NCI-H510A (cell line): ENCODE results near the gene MYADM.
"Not testable (repeated sequence)": the region's sequence is repeated elsewhere in the genome, so short reads cannot be mapped to it uniquely, and the experiment has no call there.

Source experiments
- DNase-seq: peaks from one replicate; lab custom pipeline; 2025; lab: John Stamatoyannopoulos, UW

MYADM gene

DNA sequence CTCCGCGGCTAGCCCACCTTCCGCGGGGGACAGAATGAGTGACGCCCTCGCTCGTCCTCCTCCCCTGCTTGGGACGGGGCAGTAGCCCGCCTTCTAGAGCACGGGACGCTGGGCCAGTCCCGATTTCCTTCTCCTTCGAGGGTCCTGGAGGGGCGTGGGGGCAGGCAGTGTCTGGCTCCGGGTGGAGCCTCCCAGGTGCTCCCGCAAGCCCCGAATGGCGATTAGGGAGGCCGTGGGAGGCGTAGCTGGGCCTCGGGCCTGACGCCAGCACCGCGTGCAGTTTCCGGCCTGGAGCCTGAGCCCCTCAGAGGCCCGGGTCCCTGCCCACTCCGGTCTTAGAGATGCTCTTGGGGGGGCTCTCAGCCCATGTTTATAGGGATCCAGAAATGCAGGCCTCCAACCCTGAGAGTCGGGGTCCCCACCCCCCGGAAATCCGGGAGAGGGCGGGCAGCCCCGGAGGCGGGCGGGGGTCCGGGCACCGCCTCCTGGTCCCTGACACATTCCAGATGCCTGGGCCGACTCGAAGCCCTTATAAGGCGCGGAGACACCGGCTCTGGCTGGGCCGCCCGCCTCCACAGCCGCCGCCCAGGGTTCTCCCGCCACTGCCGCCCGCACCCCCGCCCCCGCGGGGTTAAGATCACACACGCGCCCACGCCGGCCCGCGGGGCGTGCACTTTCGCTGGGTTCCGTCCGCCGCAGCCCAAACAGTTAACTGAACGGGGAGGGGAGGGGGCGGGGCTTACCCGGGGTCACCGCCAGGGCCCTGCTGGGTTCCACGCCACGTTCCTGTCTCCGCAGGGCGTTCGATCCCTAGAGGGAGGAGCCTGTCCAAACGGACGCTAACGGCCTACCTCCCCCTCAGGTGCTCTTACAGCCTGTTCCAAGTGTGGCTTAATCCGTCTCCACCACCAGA lies 1.5 kb downstream of the MYADM start:
- DNase-seq = no peak

DNA sequence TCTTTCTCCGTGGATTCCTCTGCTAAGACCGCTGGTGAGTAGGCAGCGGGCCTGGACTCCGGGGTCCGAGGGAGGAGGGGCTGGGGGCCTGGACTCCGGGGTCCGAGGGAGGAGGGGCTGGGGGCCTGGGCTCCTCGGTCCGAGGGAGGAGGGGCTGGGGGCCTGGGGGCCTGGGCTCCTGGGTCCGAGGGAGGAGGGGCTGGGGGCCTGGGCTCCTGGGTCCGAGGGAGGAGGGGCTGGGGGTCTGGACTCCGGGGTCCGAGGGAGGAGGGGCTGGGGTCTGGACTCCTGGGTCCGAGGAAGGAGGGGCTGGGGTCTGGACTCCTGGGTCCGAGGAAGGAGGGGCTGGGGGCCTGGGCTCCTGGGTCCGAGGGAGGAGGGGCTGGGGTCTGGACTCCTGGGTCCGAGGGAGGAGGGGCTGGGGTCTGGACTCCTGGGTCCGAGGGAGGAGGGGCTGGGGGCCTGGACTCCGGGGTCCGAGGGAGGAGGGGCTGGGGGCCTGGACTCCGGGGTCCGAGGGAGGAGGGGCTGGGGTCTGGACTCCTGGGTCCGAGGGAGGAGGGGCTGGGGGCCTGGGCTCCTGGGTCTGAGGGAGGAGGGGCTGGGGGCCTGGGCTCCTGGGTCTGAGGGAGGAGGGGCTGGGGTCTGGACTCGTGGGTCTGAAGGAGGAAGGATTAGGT lies 2.3 kb downstream of the MYADM start:
- not testable (repeated sequence) for DNase-seq

DNA sequence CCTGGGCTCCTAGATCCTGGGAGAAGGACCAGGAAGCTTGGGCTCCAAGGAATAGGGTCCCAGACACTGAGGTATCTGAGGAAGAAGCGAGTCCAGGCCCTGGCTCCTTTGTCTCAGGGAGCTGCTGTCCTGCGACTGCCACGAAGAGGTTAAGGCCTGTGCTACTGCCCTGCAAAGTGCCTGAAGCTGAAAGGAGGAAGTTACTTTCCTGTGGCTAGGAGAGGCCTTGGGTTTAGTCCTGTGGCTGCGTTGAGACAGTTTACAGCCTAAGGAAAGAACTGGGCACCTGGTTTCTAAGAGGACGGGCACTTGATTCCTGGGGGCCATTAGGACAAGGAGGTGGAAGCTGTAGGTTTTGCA lies 2.8 kb downstream of the MYADM start:
- no peak for DNase-seq

DNA sequence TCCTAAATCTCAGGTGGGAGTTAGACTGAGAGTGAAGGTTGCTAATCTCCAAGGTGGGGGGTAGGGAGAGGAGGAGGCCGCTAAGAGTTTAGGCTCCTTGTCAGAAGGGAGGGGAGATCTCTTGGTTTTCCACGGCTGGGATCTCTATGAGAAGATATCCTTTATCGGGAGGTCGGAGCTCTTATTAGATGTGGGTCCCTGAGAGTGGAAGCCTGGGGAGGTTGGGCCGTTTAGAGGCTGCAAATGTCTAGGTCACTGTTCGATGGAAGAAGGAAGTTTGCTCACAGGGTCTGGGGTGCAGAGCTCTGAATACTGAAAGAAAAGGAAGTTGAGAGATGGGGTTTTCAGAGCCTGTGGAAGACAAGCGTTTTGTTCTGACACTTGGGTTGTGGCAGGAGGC lies 3.8 kb downstream of the MYADM start:
- no peak for DNase-seq

DNA sequence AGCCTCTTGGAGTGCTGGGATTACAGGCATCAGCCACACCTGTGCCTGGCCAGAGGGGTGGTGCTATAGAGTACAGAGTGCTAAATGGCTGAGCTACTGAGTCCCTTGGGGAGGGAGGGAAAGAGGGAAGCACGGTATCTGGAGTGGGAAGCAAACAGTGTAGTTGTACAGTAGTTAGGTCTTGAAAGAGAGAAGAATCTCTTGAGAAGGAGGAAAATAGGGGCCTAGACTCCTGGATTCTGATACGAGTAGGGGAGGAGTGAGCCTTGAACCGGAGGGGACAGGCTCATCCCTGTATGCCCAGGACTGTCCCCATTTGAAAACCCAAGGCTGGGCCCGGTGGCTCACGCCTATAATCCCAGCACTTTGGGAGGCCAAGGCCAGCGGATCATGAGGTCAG lies 5.1 kb downstream of the MYADM start:
- no peak for DNase-seq

DNA sequence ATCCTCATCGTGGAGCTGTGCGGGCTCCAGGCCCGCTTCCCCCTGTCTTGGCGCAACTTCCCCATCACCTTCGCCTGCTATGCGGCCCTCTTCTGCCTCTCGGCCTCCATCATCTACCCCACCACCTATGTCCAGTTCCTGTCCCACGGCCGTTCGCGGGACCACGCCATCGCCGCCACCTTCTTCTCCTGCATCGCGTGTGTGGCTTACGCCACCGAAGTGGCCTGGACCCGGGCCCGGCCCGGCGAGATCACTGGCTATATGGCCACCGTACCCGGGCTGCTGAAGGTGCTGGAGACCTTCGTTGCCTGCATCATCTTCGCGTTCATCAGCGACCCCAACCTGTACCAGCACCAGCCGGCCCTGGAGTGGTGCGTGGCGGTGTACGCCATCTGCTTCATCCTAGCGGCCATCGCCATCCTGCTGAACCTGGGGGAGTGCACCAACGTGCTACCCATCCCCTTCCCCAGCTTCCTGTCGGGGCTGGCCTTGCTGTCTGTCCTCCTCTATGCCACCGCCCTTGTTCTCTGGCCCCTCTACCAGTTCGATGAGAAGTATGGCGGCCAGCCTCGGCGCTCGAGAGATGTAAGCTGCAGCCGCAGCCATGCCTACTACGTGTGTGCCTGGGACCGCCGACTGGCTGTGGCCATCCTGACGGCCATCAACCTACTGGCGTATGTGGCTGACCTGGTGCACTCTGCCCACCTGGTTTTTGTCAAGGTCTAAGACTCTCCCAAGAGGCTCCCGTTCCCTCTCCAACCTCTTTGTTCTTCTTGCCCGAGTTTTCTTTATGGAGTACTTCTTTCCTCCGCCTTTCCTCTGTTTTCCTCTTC lies 6.3 kb downstream of the MYADM start:
- no peak for DNase-seq

DNA sequence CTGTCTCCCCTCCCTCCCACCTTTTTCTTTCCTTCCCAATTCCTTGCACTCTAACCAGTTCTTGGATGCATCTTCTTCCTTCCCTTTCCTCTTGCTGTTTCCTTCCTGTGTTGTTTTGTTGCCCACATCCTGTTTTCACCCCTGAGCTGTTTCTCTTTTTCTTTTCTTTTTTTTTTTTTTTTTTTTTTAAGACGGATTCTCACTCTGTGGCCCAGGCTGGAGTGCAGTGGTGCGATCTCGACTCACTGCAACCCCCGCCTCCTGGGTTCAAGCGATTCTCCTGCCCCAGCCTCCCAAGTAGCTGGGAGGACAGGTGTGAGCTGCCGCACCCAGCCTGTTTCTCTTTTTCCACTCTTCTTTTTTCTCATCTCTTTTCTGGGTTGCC lies 6.9 kb downstream of the MYADM start:
- DNase-seq = no peak

DNA sequence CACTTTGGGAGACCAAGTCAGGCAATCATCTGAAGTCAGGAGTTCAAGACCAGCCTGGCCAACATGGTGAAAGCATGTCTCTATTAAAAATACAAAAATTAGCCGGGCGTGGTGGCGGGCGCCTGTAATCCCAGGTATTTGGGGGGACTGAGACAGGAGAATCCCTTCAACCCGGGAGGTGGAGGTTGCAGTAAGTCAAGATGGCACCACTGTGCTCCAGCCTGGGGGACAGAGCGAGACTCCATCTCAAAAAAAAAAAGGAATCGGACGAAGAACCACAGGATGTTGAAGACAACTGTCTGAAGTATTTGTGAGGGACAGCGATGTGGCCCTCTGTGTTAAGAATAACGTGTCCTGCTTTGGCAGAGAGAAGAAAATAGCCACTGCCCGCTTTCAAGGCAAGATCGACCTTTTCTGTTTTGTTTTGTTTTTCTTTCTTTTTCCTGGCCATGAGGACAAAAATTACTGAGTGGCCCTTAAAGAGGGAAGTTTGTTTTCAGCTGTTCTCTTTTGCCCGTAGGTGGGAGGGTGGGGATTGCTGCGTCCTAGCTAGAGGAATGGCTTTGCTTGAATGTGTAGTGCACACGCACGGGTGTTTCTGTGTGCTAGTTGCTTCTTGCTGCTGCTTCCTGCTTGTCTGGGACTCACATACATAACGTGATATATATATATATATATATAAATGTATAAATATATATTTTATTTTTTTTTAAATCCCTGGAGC lies 8.1 kb downstream of the MYADM start:
- DNase-seq = no peak

DNA sequence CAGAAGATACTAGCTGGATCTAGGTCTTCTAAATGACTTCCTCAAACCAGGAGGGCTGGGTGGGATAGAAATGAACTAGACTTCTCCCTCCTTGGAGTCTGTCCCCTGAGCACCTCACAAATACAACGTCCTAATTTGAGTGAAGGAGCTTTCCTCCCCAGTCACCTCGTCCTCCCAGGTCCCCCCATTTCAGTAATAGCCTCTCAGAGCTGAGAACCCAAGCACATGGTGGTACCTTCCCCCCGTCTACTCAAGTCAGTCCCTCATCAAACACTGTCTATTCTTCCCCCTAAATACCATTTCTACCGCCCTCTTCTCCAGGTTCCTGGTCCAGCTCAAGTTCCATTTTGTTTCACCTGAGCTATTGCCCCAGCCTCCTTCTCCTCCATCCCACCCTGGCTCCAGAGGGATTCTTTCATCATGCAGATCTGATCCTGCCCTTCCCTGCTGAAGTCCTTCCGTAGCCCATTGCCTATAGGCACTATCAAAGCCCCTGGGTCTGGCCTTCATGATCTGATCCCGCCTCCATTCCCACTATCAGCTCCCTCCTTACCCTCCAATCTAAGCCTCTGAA lies 9.1 kb downstream of the MYADM start:
- no peak for DNase-seq

DNA sequence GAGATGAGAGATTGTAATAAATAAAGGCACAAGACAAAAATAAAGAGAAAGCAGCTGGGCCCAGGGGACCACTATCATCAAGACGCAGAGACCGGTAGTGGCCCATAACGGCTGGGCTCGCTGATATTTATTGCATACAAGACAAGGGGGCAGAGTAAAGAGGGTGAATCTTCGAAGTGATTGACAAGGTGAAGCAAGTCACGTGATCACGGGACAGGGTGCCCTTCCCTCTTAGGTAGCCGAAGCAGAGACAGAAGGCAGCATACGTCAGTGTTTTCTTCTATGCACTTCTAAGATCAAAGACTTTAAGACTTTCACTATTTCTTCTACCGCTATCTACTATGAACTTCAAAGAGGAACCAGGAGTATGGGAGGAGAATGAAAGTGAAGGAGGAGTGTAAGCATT lies 9.7 kb downstream of the MYADM start:
- no peak for DNase-seq

DNA sequence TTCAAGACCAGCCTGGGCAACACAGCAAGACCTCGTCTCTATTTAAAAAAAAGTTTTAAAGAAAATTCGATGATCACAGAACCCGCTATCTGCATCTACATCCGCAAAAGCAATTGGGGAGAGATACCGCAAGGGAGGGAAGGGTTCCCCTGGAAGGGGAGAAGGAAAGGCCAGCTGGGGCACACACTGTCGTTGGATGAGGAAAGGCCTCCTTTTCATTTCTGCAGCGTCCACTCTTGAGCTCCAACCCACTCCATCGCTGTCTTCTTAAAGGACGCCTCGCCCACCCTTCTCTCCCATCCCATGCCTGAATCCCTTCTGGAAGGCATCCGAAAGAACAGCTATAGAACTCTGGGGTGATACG lies 11.1 kb downstream of the MYADM start:
- DNase-seq = no peak

DNA sequence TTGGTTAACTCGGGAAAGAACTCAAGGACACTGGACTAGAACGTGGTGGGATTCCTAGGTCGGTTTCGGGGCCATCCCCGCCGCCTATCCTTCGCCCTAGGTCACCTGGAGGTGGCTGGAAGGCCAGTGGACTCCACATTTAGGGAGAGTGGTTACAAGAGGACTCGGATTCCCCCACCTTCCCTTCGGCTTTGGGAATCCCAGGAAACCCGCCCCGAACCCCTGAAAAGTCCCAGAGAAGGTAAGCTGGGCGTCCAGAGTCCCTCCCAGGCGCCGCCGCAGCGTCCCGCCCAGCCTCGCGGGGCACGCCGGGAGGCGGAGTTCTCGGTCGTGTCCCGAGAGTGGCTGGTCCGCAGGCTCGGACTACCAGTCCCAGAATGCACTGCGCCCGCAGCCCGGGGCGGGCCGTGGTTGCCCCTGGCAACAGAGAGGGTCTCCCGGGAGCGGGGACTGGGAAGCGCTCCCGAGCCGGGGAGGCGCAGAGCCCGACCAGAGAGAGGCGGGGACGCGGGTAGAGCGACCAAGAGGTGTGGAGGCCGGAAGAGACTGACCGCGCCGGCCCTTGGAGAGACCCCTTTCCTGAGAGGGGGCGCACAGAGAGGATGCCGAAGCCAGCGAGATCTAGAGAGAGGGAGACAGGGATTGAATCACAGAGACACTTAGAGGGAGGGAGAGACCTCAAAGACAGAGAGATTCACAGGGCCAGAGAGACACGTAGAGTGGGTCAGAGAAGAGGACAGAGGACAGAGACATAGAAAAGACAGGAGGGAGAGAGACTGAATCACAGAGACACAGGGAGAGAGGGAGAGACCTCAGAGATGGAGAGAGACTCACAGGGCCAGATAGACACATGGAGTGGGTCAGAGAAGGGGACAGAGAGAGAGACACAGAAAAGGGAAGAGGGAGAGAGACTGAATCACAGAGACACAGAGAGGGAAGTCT lies 11.7 kb downstream of the MYADM start:
- DNase-seq = no peak

DNA sequence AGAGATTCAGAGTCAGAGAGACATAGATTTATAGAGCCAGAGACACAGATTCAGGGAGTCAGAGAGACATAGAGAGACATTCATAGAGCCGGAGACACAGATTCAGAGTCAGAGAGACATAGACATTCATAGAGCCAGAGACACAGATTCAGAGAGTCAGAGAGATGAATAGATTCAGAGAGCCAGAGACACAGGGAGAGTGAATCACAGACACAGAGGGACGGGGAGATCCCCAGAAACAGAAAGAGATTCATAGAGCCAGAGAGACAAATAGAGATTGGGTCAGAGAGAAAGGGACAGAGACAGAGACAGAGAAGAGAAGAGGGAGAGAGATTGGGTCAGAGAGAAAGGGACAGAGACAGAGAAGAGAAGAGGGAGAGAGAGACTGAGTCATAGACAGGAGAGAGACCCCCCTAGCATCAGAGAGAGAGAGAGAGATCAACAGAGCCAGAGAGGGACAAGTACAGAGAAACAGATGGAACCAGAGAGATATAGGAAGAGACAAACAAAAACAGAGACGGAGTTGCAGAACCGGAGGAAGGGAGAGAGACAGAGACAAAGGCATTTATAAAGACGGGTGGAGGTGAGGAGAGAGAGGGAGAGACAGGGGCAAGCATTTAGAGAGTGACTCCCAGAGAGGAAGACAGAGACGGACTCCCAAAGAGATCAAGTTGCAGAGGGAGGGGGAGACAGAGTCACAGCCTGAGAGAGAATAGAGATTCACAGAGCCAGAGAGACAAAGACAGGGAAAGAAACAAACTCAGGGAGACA lies 13.2 kb downstream of the MYADM start:
- DNase-seq = no peak

DNA sequence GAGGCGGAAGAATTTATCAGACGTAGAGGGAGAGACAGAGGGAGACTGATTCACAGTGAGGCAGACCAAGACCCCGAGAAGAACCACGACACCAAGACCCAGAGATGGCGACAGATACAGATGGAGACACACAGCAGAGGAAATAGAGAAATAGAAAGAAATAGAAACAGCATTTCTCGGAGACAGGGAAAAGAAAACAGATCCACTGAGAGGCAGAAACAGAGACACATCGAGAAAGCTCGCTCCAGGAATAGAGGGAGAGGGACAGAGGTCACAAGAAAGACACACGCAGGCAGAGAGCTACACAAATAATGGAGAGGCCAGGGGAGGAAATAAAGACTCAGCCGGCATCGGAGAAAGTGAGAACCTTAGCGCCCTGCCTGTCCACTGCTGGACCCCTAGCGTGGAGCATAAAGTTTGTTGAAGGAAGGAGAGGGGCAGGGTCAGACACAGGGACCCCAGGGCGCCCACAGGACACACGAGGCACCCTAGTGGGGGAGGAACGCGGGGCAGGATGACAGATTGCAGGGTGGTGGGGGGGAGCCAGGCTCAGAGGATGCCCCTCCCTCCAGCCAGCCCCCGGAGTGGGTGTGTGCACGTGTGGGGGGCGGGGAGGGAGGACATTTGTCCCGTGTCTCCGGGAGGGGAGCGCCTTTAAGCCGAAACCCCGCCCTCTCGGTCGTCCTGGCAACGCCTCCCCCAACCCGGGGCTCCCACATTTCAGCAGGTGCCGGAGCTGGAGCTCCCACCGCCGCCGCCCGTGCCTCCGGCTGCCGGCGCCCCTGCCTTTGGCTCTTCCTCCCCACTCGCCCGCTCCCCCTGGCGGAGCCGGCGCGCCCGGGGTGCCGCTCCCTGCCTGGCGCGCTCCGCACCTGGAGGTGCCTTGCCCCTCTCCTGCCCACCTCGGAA lies 14.1 kb downstream of the MYADM start, which contains the start of gene PRKCG:
PRKCG (plus strand) TSS at position 716 of the 909 bp plus-strand sequence. CDS start 298 bp downstream, outside the sequence.
- no peak for DNase-seq

DNA sequence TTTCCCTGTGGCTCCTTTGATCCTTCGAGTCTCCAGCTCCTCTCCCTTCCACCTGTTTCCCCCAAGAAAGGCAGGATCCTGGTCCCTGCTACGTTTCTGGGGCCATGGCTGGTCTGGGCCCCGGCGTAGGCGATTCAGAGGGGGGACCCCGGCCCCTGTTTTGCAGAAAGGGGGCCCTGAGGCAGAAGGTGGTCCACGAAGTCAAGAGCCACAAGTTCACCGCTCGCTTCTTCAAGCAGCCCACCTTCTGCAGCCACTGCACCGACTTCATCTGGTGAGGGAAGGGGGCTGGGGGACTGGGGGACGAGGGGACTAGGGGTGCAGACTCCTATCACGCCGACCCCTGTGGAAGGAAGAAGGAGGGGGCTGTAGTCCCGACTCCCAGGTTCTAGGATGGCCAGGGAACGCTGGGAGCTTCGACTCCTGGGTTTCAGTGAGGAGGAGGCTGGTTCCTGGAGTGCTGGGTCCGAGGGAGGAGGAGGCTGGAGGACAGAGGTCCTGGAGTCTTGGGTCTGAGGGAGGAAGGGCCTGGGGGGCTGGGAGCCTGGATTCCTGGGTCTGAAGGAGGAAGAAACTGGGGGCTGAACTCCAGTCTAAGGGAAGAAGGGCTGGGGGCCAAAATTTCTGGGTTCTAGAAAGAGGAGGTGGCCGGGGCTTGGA lies 14.8 kb downstream of the MYADM start:
- no peak for DNase-seq

DNA sequence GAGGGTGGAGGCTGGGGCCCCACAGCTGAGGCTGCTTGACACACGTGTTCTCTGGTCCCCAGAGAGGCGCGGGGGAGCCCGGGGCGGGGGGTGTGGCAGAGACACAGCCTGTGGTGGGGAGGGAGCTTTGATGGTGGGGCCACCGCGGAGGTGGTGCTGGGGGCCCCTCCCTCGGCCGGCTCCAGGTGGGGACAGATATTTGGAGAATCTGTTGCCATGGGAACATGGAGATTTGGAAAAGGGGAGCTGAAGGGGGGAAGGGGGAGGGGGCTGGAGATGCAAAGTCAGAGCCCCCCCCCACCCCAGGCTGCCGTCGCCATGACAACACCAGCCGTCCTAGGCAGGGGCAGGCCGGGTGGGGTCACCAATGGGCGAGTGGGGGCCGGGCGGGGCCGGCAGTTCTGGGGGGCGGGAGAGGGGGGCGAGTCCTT lies 15.6 kb downstream of the MYADM start:
- no peak for DNase-seq

DNA sequence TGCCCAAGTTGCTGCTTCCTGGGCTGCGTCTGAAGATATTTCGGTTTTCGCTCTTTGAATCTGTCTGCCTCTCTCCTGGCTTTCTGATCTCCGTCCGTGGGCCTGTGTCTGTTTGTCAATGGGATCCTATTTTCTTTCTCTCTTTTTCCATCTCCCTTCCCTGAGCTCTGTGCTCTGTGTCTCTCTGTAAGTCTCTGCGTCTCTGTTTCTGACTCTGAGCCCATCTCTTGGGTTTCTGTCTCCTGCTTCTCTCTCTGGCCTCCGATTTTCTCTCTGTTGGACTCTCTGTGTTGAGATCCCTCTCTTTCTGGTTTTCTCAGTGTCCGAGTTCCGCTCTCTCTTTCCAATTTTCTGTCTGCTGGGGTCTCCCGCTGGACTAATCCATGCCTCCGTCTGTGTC lies 16.1 kb downstream of the MYADM start:
- no peak for DNase-seq

DNA sequence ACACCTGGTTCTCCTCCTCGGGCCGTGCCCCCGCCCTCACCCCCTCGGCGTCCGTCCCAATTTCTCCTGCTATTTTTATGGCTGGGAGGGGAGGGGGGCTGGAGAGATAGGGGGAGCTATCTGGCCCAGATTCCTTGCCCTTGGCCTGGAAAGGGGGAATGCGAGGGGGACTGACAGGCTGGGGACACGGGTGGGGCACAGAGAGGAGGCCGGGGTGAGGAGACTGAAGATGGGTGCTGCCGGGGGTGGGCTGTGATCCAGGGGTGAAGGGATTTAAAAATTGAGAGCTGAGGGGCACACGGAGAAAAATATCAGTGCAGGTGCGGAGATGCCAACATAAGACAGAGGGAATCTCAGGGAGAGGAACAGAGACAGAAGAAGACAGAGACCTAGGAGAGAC lies 16.6 kb downstream of the MYADM start:
- no peak for DNase-seq
